ENCODE measurements around the gene SAMD11. TPM values are rescaled to one million over a fixed set of nuclear protein-coding genes. Genes with fewer than 3 reads are reported as not detected.
A peak's percentile ranks its signal among the peaks of the same experiment; 100 is the strongest.
"Not testable (repeated sequence)": the region's sequence is repeated elsewhere in the genome, so short reads cannot be mapped to it uniquely, and the experiment has no call there.

SAMD11 gene
- total RNA-seq, 1 donor from 2014 or later = 1.7 TPM

DNA sequence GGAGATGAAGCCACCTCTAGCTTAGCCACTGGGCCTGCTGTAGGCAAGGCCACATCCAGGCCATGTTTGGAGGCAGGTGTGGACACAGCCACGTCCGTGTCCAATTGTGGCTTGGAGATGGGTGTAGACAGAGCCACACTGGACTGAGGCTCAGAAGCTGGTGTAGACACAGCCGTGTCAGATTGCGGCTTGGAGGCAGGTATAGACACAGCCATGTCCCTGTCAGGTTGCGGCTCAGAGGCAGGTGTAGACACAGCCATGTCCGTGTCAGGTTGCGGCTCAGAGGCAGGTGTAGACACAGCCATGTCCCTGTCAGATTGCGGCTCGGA lies 56.0 kb downstream of the SAMD11 start:
- DNase-seq (ENCODE audit: missing footprints) (no peak), ATAC-seq (no peak)
- intact Hi-C loops (cut with DNase I) = loop anchor here (1.0 kb wide), 1 partner anchor 20 kb away; no protein-coding TSS in a partner anchor

- intact Hi-C loops (cut with DNase I) = loop anchor here (1.0 kb wide), 1 partner anchor 19 kb away; no protein-coding TSS in a partner anchor
- ATAC-seq (no peak), DNase-seq (ENCODE audit: missing footprints) (peak; percentile 61)
Measured at GRCh38 chr1:980137-980571, 56.4 kb downstream of the SAMD11 start.

DNA sequence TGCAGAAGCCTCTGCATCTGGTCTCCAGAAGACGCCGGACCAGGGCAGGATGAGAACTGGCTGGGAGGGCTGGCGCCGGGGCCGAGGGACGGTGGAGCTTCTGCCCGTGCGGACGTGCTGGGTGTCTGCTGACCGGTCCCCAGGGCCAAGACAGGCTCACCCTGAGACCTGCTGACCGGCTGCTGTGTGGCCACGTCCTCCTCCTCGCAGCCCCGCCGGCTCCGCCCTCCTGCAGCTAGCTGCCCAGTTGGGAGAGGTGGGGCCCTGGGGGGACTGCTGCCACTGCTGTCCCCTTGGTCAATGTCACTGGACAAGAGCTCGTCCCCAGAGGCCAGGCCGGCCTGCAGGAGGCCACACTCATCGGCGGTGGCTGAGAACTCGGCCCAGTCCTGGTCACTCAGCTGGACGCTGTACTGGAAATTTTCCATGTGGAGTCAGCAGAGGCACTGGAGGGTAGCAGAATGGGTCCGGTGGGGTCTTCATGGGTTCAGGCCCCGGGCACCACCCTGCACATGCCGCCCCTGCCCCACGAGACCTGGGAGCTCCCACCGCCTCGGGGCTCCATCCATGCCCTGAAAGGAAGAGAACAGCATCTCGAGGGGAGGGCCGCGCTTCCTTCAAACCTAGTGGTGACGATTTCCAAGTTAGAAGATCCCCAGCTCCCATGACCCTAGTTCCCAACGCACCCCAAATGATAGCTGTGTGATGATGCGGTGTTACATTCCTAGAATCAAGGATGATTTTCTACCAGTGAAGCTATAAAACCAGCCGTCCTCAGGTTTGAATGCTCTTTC lies 57.1 kb downstream of the SAMD11 start:
- intact Hi-C loops (cut with DNase I) = loop anchor here (1.0 kb wide), 1 partner anchor 19 kb away; no protein-coding TSS in a partner anchor
- ATAC-seq (peak; percentile 71), DNase-seq (ENCODE audit: missing footprints) (peak; percentile 82)

GRCh38 chr1:981491-981954 lies 57.8 kb downstream of the SAMD11 start:
- DNase-seq (ENCODE audit: missing footprints) (peak; percentile 65), ATAC-seq (peak; percentile 1)
- intact Hi-C loops (cut with DNase I) = no loop called here

DNA sequence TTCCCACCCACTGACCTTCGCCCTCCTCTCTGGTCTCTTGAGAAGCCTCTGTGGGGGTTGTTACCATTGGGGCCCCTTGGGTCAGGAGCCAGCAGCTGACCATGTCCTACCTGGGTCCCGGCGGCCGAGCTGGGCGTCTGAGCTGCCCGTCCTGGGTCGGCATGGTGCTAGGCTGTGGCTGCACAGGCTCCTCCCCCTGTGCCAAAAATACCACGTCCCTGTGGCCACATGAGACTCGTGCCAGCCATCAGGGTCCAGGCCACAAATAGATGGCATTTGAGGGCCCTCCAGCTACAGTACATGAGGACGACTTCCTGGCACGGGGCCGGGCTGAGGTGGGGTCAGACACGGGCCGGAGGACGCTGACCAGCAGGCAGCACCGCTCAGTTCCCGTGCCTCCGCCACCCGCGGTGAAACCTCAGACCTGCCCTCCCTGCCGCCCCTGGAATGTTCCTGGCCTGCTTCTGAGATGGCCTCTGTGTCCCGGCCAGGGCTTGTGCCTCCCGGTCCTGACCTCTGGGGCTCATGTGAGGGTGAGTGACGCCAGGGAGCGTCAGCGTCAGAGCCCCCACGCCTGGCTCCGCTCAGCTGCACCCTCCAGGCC lies 58.3 kb downstream of the SAMD11 start, which contains the start of gene PERM1:
TSS of gene PERM1 (minus strand) at position 139 of the 604 bp plus-strand sequence. CDS start 1,064 bp downstream, outside the sequence.
- intact Hi-C loops (cut with DNase I) = no loop called here
- ATAC-seq = peak; percentile 74

GRCh38 chr1:982765-983436 lies 59.2 kb downstream of the SAMD11 start:
- no peak for ATAC-seq
- intact Hi-C loops (cut with DNase I) = no loop called here
- peak; percentile 63 for DNase-seq (ENCODE audit: missing footprints)

More for the DNA sequence above, 58.3 kb downstream of the SAMD11 start, which contains the start of gene PERM1:
- DNase-seq (ENCODE audit: missing footprints) = peak; percentile 86

GRCh38 chr1:983798-984475 lies 60.2 kb downstream of the SAMD11 start:
- peak; percentile 79 for DNase-seq (ENCODE audit: missing footprints)
- intact Hi-C loops (cut with DNase I) = loop anchor here (2.0 kb wide), 1 partner anchor 81 kb away; no protein-coding TSS in a partner anchor
- no peak for ATAC-seq

- ATAC-seq = no peak
- intact Hi-C loops (cut with DNase I) = loop anchor here (2.0 kb wide), 1 partner anchor 80 kb away; no protein-coding TSS in a partner anchor
- DNase-seq (ENCODE audit: missing footprints) = peak; percentile 53
Measured at GRCh38 chr1:984476-984814, 60.7 kb downstream of the SAMD11 start.

DNA sequence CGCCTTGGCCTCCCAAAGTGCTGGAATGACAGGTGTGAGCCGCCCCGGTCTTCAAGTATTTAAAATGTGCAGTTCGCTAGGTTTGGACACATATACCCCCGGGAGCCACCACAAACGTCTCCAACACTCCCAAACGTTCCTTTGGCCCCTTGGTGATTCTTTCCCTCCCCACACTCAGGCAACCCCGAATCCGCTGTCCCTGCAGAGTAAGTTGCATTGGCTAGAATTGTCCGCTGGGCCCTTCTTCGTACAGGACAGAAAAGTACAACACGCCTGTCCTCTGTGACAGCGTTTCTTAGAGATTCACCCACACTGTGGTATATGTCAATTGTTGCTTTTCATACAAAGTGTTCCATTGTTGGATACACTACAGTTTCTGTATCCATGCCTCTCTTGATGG lies 61.4 kb downstream of the SAMD11 start:
- ATAC-seq (no peak), DNase-seq (ENCODE audit: missing footprints) (peak; percentile 54)

DNA sequence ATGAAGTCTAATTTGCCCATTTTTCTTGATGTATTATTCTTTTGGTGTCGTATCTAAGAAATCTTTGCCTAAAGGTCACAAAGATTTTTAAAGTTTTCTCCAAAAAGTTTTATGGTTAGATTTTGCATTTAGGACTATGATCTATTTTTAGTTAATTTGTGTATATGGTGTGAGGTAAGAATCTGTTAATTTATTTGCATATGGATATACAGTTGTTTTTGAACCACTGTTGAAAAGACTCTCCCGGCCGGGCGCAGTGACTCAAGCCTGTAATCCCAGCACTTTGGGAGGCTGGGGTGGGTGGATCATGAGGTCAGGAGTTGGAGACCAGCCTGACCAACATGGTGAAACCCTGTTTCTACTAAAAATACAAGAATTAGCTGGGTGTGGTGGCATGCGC lies 64.3 kb downstream of the SAMD11 start:
- intact Hi-C loops (cut with DNase I); ATAC-seq: not testable (repeated sequence)
- DNase-seq (ENCODE audit: missing footprints) = peak; percentile 51

More for the DNA sequence above, 61.4 kb downstream of the SAMD11 start:
- intact Hi-C loops (cut with DNase I) = loop anchor here (2.0 kb wide), 1 partner anchor 80 kb away; no protein-coding TSS in a partner anchor

GRCh38 chr1:991275-991674 lies 67.6 kb downstream of the SAMD11 start:
- intact Hi-C loops (cut with DNase I); ATAC-seq: not testable (repeated sequence)
- peak; percentile 7 for DNase-seq (ENCODE audit: missing footprints)

DNA sequence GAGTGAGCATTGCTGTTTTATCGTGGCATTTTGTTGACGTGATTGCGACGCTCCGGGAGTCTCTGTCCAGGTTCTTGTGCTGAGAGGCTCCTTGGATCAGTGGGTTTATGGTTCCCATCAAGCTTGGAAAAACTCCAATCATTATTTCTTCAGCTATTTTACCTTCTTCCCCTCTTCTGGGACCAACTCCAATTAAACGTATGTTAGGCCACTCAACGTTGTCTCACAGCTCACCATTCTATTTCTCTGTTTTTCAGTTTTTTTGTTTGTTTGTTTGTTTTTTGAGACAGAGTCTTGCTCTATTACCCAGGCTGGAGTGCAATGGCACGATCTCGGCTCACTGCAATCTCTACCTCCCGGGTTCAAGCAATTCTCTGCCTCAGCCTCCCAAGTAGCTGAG lies 68.2 kb downstream of the SAMD11 start:
- ATAC-seq = no peak
- intact Hi-C loops (cut with DNase I) = no loop called here

GRCh38 chr1:992362-992761 lies 68.6 kb downstream of the SAMD11 start:
- intact Hi-C loops (cut with DNase I) = no loop called here
- DNase-seq (ENCODE audit: missing footprints) = peak; percentile 16
- ATAC-seq = no peak

More for the DNA sequence above, 68.2 kb downstream of the SAMD11 start:
- DNase-seq (ENCODE audit: missing footprints) = no peak

- intact Hi-C loops (cut with DNase I) = no loop called here
- no peak for ATAC-seq
- DNase-seq (ENCODE audit: missing footprints) = peak; percentile 57
Measured at GRCh38 chr1:993379-993995, 69.8 kb downstream of the SAMD11 start.

Data from Right ventricle myocardium inferior (tissue), 1 donor.